Measurements from ENCODE around the gene RUFY1. TPM values are rescaled to one million over a fixed set of nuclear protein-coding genes. Genes with fewer than 3 reads are reported as not detected.
A peak's percentile ranks its signal among the peaks of the same experiment; 100 is the strongest.
"Not testable (repeated sequence)": the region's sequence is repeated elsewhere in the genome, so short reads cannot be mapped to it uniquely, and the experiment has no call there.

The RUFY1 gene
- total RNA-seq, 1 donor: 38.2 TPM

DNA sequence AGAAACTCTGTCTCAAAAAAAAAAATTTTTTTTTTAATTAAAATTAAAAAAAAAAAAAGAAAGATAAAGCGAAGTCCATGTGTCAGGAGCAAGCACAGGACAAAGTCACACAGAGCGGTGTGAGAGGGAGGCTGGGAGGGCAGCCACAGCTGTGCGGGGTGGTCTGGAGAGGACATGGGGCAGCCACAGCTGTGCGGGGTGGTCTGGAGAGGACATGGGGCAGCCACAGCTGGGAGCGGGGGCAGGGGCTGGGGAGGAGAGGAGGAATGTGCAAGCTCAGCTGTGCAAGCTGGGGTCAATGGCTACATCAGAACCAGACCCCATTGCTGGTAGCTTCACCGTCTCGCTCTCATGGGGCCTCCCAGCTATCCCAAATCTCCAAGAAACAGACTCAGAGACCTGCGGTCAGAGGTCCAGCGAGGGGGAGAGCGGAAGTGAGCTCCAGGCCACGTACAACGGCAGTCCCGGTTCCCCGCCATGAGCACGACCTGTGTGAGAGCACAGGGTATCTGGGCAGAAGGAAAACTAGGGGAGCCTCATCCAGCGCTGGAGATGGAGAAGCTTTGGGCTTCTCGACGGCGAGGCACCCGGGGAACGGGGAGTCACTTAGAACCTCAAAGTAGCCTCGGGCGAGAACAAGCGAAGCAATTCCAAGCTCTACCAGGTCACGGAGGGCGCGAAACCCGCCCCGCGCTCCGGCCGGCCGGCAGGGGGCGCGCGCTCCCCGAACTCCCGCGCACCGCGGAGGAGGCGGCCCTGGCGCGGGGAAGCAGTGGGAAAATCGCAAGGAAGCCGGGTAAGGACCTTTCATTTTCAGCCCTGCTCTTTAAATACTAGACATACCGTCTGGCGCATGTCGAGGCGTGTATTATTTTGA, 107.2 kb downstream of the RUFY1 start:
- DNase-seq (ENCODE audit: low read depth in 2 of 3, low spot score in 2 of 3): not testable (repeated sequence)

- peak in 1 of 3 donors; percentile 30 for DNase-seq (ENCODE audit: low read depth in 2 of 3, low spot score in 2 of 3)
These were observed 108.0 kb downstream of the RUFY1 start for GRCh38 chr5:179658179-179658856.

Small RNA genes within 50 kb of the gene (small RNA-seq; reads per million reads assigned to genes)
- 0.27 reads per million for gene AC136628.3
- gene RF00017: not detected

Other genes with a start within 250 kb of the RUFY1 start
- gene ADAMTS2, start 205.1 kb upstream of the RUFY1 start, total RNA-seq: 0.27 TPM
- gene HNRNPH1, start 73.1 kb downstream of the RUFY1 start, total RNA-seq: 420 TPM
- 1.3 TPM for gene CBY3, start 130.5 kb downstream of the RUFY1 start, total RNA-seq
- gene CANX, start 148.4 kb downstream of the RUFY1 start, total RNA-seq: 149 TPM
- 28.0 TPM for gene MAML1, start 182.3 kb downstream of the RUFY1 start, total RNA-seq
- 8.6 TPM for gene LTC4S, start 243.4 kb downstream of the RUFY1 start, total RNA-seq